Measurements from ENCODE around the gene LIME1.
A peak's percentile ranks its signal among the peaks of the same experiment; 100 is the strongest.

LIME1 gene

GRCh38 chr20:63734111-63734945 lies 2.1 kb upstream of the LIME1 start:
- H3K4me1 ChIP-seq (ENCODE audit: control insufficient read depth, insufficient read depth, low read length) = peaks cover 5% of the 10 kb centered on the region
- no peak overlapping the region for H3K27ac ChIP-seq (ENCODE audit: low read length)

GRCh38 chr20:63734946-63735858 lies 1.3 kb upstream of the LIME1 start:
- peaks cover 11% of the 10 kb centered on the region; the same call in 1 of the 2 replicates for H3K36me3 ChIP-seq (ENCODE audit: control insufficient read depth, insufficient read depth, low read length)
- H3K27ac ChIP-seq (ENCODE audit: low read length) = no peak overlapping the region
- no peak overlapping the region for H3K4me3 ChIP-seq (ENCODE audit: low read length)
- H3K4me1 ChIP-seq (ENCODE audit: control insufficient read depth, insufficient read depth, low read length) = peaks cover 5% of the 10 kb centered on the region
- H3K9me3 ChIP-seq (ENCODE audit: control insufficient read depth, insufficient read depth, low read length) = no peaks in the 10 kb centered on the region
- DNase-seq (ENCODE audit: low read depth, low spot score) = no peak
- WGBS (ENCODE audit: insufficient coverage, insufficient read length) = no CpG with 5 or more reads among the region's 48 CpGs
- no peaks in the 10 kb centered on the region for H3K27me3 ChIP-seq (ENCODE audit: control insufficient read depth, insufficient read depth, low read length)

More at GRCh38 chr20:63734111-63734945, 2.1 kb upstream of the LIME1 start:
- no CpG with 5 or more reads among the region's 25 CpGs for WGBS (ENCODE audit: insufficient coverage, insufficient read length)
- no peaks in the 10 kb centered on the region for H3K9me3 ChIP-seq (ENCODE audit: control insufficient read depth, insufficient read depth, low read length)
- no peak overlapping the region for H3K4me3 ChIP-seq (ENCODE audit: low read length)
- no peaks in the 10 kb centered on the region for H3K27me3 ChIP-seq (ENCODE audit: control insufficient read depth, insufficient read depth, low read length)
- H3K36me3 ChIP-seq (ENCODE audit: control insufficient read depth, insufficient read depth, low read length) = peaks cover 11% of the 10 kb centered on the region; the same call in 1 of the 2 replicates
- no peak for DNase-seq (ENCODE audit: low read depth, low spot score)

- DNase-seq (ENCODE audit: low read depth, low spot score) = no peak
- H3K4me1 ChIP-seq (ENCODE audit: control insufficient read depth, insufficient read depth, low read length) = peaks cover 5% of the 10 kb centered on the region
- H3K4me3 ChIP-seq (ENCODE audit: low read length) = no peak overlapping the region; the same call in 1 of the 2 replicates
- peaks cover 13% of the 10 kb centered on the region for H3K36me3 ChIP-seq (ENCODE audit: control insufficient read depth, insufficient read depth, low read length)
- no peak overlapping the region for H3K27ac ChIP-seq (ENCODE audit: low read length)
- H3K27me3 ChIP-seq (ENCODE audit: control insufficient read depth, insufficient read depth, low read length) = no peaks in the 10 kb centered on the region
- no CpG with 5 or more reads among the region's 30 CpGs for WGBS (ENCODE audit: insufficient coverage, insufficient read length)
- no peaks in the 10 kb centered on the region for H3K9me3 ChIP-seq (ENCODE audit: control insufficient read depth, insufficient read depth, low read length)
Observed at GRCh38 chr20:63736893-63737694, 630 bp downstream of the LIME1 start.

GRCh38 chr20:63737695-63737944 lies 1.2 kb downstream of the LIME1 start:
- Histone ChIP-seq H3K36me3 (ENCODE audit: control insufficient read depth, insufficient read depth, low read length) (peaks cover 13% of the 10 kb centered on the region), H3K27me3 (ENCODE audit: control insufficient read depth, insufficient read depth, low read length) (no peaks in the 10 kb centered on the region), H3K4me3 (ENCODE audit: low read length) (peak overlapping the region; percentile 39; the same call in 1 of the 2 replicates), H3K4me1 (ENCODE audit: control insufficient read depth, insufficient read depth, low read length) (peaks cover 6% of the 10 kb centered on the region), H3K27ac (ENCODE audit: low read length) (no peak overlapping the region), H3K9me3 (ENCODE audit: control insufficient read depth, insufficient read depth, low read length) (no peaks in the 10 kb centered on the region)
- no peak for DNase-seq (ENCODE audit: low read depth, low spot score)
- no CpG with 5 or more reads among the region's 26 CpGs for WGBS (ENCODE audit: insufficient coverage, insufficient read length)

- H3K9me3 ChIP-seq (ENCODE audit: control insufficient read depth, insufficient read depth, low read length) = no peaks in the 10 kb centered on the region
- DNase-seq (ENCODE audit: low read depth, low spot score) = no peak
- WGBS (ENCODE audit: insufficient coverage, insufficient read length) = no CpG with 5 or more reads among the region's 43 CpGs
- H3K36me3 ChIP-seq (ENCODE audit: control insufficient read depth, insufficient read depth, low read length) = peaks cover 10% of the 10 kb centered on the region; the same call in 1 of the 2 replicates
- H3K4me1 ChIP-seq (ENCODE audit: control insufficient read depth, insufficient read depth, low read length) = peaks cover 6% of the 10 kb centered on the region
- H3K27me3 ChIP-seq (ENCODE audit: control insufficient read depth, insufficient read depth, low read length) = no peaks in the 10 kb centered on the region
- no peak overlapping the region for H3K27ac ChIP-seq (ENCODE audit: low read length)
- peak overlapping the region; percentile 39; the same call in 1 of the 2 replicates for H3K4me3 ChIP-seq (ENCODE audit: low read length)
Observed at GRCh38 chr20:63737945-63738686, 1.7 kb downstream of the LIME1 start.

- Histone ChIP-seq H3K4me1 (ENCODE audit: control insufficient read depth, insufficient read depth, low read length) (peaks cover 6% of the 10 kb centered on the region), H3K27me3 (ENCODE audit: control insufficient read depth, insufficient read depth, low read length) (no peaks in the 10 kb centered on the region), H3K9me3 (ENCODE audit: control insufficient read depth, insufficient read depth, low read length) (no peaks in the 10 kb centered on the region), H3K36me3 (ENCODE audit: control insufficient read depth, insufficient read depth, low read length) (peaks cover 5% of the 10 kb centered on the region; the same call in 1 of the 2 replicates), H3K4me3 (ENCODE audit: low read length) (no peak overlapping the region), H3K27ac (ENCODE audit: low read length) (no peak overlapping the region)
- DNase-seq (ENCODE audit: low read depth, low spot score) = no peak
- WGBS (ENCODE audit: insufficient coverage, insufficient read length) = no CpG with 5 or more reads among the region's 26 CpGs
Observed at GRCh38 chr20:63738687-63739129, 2.2 kb downstream of the LIME1 start.

- DNase-seq (ENCODE audit: low read depth, low spot score) = no peak
- peak within 1 kb of the TSS; percentile 36; the same call in 1 of the 2 replicates for H3K4me3 ChIP-seq (ENCODE audit: low read length)
- peaks cover 5% of the 10 kb centered on the region; the same call in 1 of the 2 replicates for H3K36me3 ChIP-seq (ENCODE audit: control insufficient read depth, insufficient read depth, low read length)
- no peak within 1 kb of the TSS for H3K27ac ChIP-seq (ENCODE audit: low read length)
- no peaks in the 10 kb centered on the region for H3K27me3 ChIP-seq (ENCODE audit: control insufficient read depth, insufficient read depth, low read length)
- H3K4me1 ChIP-seq (ENCODE audit: control insufficient read depth, insufficient read depth, low read length) = peaks cover 6% of the 10 kb centered on the region
- no CpG with 5 or more reads among the region's 136 CpGs for WGBS (ENCODE audit: insufficient coverage, insufficient read length)
- no peaks in the 10 kb centered on the region for H3K9me3 ChIP-seq (ENCODE audit: control insufficient read depth, insufficient read depth, low read length)
Observed at GRCh38 chr20:63739130-63740069, 2.9 kb downstream of the LIME1 start, which contains the start of gene SLC2A4RG. TSS of gene SLC2A4RG (plus strand) at chr20:63739776. CDS start at chr20:63739913, 137 bp downstream.

- DNase-seq (ENCODE audit: low read depth, low spot score) = no peak
- no peaks in the 10 kb centered on the region for H3K9me3 ChIP-seq (ENCODE audit: control insufficient read depth, insufficient read depth, low read length)
- peaks cover 6% of the 10 kb centered on the region for H3K4me1 ChIP-seq (ENCODE audit: control insufficient read depth, insufficient read depth, low read length)
- H3K36me3 ChIP-seq (ENCODE audit: control insufficient read depth, insufficient read depth, low read length) = peaks cover 2% of the 10 kb centered on the region; the same call in 1 of the 2 replicates
- no CpG with 5 or more reads among the region's 80 CpGs for whole genome bisulfite sequencing (ENCODE audit: insufficient coverage, insufficient read length)
- no peaks in the 10 kb centered on the region for H3K27me3 ChIP-seq (ENCODE audit: control insufficient read depth, insufficient read depth, low read length)
- no peak overlapping the region for H3K27ac ChIP-seq (ENCODE audit: low read length)
- H3K4me3 ChIP-seq (ENCODE audit: low read length) = peak overlapping the region; percentile 36; the same call in 1 of the 2 replicates
Observed at GRCh38 chr20:63740070-63740626, 3.7 kb downstream of the LIME1 start.

All from iPS DF 6.9 (cell line).